ENCODE measurements around the gene EHBP1L1. TPM values are rescaled to one million over a fixed set of nuclear protein-coding genes. Genes with fewer than 3 reads are reported as not detected.

The EHBP1L1 gene
- total and polyA plus RNA-seq, 2 of the 13 experiments (the other 11 are each of a cell fraction or from before 2014, with no cell fraction given), result 8.3 to 10.6 TPM

DNA sequence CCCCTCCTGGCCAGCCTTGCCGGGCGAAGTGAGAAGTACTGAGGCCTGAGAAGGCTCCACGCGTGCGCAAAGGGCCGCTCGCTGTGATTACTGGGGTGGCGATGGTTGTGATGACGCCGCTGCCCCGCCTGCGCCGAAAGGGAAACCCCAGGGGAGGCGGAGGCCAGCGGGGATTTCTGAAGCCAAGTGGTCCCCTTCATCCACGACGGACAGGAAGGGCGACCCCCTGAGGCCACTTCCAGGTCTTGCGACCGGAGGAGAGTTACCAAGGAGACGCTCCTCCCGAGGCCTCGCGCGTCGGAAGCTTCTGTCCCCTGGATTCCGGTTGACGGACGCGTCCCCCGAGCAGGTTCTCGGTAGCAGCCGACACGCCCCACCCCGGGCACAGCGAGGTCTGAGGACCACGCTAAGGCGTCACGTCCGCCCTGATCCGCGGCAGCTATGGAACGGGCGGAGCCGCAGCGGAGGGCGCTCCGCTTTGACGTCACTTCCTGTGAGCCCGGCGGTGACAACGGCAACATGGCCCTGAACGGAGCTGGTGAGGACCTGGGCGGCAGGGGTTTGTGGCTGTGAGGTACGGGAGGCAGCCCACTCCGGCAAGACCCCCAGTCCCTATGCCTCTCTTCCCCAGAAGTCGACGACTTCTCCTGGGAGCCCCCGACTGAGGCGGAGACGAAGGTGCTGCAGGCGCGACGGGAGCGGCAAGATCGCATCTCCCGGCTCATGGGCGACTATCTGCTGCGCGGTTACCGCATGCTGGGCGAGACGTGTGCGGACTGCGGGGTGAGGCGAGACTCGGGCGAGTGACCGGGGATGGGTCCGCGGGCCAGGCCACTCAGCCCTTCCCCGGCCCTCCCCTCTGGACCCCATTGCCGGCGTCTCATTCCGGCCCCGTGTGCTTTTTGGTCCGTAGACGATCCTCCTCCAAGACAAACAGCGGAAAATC lies 5.6 kb upstream of the EHBP1L1 start, which contains the start of gene ZNRD2 (continued):
- TF ChIP-seq, protein P1, sequence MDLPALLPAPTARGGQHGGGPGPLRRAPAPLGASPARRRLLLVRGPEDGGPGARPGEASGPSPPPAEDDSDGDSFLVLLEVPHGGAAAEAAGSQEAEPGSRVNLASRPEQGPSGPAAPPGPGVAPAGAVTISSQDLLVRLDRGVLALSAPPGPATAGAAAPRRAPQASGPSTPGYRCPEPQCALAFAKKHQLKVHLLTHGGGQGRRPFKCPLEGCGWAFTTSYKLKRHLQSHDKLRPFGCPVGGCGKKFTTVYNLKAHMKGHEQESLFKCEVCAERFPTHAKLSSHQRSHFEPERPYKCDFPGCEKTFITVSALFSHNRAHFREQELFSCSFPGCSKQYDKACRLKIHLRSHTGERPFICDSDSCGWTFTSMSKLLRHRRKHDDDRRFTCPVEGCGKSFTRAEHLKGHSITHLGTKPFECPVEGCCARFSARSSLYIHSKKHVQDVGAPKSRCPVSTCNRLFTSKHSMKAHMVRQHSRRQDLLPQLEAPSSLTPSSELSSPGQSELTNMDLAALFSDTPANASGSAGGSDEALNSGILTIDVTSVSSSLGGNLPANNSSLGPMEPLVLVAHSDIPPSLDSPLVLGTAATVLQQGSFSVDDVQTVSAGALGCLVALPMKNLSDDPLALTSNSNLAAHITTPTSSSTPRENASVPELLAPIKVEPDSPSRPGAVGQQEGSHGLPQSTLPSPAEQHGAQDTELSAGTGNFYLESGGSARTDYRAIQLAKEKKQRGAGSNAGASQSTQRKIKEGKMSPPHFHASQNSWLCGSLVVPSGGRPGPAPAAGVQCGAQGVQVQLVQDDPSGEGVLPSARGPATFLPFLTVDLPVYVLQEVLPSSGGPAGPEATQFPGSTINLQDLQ (CRISPR knock-in tag; IDR thresholded peaks at IDR 0.05), result peak; percentile 97
- TF ChIP-seq, protein P2, sequence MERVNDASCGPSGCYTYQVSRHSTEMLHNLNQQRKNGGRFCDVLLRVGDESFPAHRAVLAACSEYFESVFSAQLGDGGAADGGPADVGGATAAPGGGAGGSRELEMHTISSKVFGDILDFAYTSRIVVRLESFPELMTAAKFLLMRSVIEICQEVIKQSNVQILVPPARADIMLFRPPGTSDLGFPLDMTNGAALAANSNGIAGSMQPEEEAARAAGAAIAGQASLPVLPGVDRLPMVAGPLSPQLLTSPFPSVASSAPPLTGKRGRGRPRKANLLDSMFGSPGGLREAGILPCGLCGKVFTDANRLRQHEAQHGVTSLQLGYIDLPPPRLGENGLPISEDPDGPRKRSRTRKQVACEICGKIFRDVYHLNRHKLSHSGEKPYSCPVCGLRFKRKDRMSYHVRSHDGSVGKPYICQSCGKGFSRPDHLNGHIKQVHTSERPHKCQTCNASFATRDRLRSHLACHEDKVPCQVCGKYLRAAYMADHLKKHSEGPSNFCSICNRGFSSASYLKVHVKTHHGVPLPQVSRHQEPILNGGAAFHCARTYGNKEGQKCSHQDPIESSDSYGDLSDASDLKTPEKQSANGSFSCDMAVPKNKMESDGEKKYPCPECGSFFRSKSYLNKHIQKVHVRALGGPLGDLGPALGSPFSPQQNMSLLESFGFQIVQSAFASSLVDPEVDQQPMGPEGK (CRISPR knock-in tag; IDR thresholded peaks at IDR 0.05), result peak; percentile 72
- TF ChIP-seq ZNF224 (CRISPR knock-in tag; IDR thresholded peaks at IDR 0.05) (0 out of 2 replicates have a peak, but pooled peaks have one; percentile 70), KMT2A (CRISPR knock-in tag; IDR thresholded peaks at IDR 0.05) (peak; percentile 84), JARID2 (CRISPR knock-in tag; IDR thresholded peaks at IDR 0.05; ENCODE audit: insufficient replicate concordance) (peak; percentile 34), CEBPB (IDR thresholded peaks at IDR 0.05; ENCODE audit: borderline replicate concordance, low read depth, low read length) (no peak), ZNF296 (CRISPR knock-in tag; conservative IDR thresholded peaks at IDR 0.05) (no peak), JUNB (CRISPR knock-in tag; IDR thresholded peaks at IDR 0.05; ENCODE audit: borderline replicate concordance) (no peak), MED1 (CRISPR knock-in tag; IDR thresholded peaks at IDR 0.05) (peak; percentile 83), ZNF841 (CRISPR knock-in tag; IDR thresholded peaks at IDR 0.05; ENCODE audit: borderline replicate concordance) (no peak), ETV5 (CRISPR knock-in tag; IDR thresholded peaks at IDR 0.05; ENCODE audit: borderline replicate concordance) (peak; percentile 92), ZNF232 (CRISPR knock-in tag; IDR thresholded peaks at IDR 0.05; ENCODE audit: borderline replicate concordance) (no peak; the same call in 1 of the 2 replicates), ZNF253 (CRISPR knock-in tag; IDR thresholded peaks at IDR 0.05; ENCODE audit: borderline replicate concordance) (no peak), NFE2L1 (CRISPR knock-in tag; IDR thresholded peaks at IDR 0.05; ENCODE audit: borderline replicate concordance) (no peak), ZNF501 (CRISPR knock-in tag; IDR thresholded peaks at IDR 0.05) (peak; percentile 96), ZFP90 (CRISPR knock-in tag; IDR thresholded peaks at IDR 0.05; ENCODE audit: borderline replicate concordance) (no peak; the same call in 1 of the 2 replicates), YEATS4 (CRISPR knock-in tag; IDR thresholded peaks at IDR 0.05; ENCODE audit: borderline replicate concordance) (0 out of 2 replicates have a peak, but pooled peaks have one; percentile 39), TARDBP (CRISPR knock-in tag; IDR thresholded peaks at IDR 0.05) (peak; percentile 83)
- TF ChIP-seq, protein P3, sequence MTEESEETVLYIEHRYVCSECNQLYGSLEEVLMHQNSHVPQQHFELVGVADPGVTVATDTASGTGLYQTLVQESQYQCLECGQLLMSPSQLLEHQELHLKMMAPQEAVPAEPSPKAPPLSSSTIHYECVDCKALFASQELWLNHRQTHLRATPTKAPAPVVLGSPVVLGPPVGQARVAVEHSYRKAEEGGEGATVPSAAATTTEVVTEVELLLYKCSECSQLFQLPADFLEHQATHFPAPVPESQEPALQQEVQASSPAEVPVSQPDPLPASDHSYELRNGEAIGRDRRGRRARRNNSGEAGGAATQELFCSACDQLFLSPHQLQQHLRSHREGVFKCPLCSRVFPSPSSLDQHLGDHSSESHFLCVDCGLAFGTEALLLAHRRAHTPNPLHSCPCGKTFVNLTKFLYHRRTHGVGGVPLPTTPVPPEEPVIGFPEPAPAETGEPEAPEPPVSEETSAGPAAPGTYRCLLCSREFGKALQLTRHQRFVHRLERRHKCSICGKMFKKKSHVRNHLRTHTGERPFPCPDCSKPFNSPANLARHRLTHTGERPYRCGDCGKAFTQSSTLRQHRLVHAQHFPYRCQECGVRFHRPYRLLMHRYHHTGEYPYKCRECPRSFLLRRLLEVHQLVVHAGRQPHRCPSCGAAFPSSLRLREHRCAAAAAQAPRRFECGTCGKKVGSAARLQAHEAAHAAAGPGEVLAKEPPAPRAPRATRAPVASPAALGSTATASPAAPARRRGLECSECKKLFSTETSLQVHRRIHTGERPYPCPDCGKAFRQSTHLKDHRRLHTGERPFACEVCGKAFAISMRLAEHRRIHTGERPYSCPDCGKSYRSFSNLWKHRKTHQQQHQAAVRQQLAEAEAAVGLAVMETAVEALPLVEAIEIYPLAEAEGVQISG (CRISPR knock-in tag; IDR thresholded peaks at IDR 0.05), result peak; percentile 96
- TF ChIP-seq, protein P4, sequence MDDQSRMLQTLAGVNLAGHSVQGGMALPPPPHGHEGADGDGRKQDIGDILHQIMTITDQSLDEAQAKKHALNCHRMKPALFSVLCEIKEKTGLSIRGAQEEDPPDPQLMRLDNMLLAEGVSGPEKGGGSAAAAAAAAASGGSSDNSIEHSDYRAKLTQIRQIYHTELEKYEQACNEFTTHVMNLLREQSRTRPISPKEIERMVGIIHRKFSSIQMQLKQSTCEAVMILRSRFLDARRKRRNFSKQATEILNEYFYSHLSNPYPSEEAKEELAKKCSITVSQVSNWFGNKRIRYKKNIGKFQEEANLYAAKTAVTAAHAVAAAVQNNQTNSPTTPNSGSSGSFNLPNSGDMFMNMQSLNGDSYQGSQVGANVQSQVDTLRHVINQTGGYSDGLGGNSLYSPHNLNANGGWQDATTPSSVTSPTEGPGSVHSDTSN (CRISPR knock-in tag; IDR thresholded peaks at IDR 0.05; ENCODE audit: borderline replicate concordance), result no peak

Data from HepG2 (cell line).